ENCODE data around the gene EPHB1.
A peak's percentile ranks its signal among the peaks of the same experiment; 100 is the strongest.

EPHB1 gene

DNA sequence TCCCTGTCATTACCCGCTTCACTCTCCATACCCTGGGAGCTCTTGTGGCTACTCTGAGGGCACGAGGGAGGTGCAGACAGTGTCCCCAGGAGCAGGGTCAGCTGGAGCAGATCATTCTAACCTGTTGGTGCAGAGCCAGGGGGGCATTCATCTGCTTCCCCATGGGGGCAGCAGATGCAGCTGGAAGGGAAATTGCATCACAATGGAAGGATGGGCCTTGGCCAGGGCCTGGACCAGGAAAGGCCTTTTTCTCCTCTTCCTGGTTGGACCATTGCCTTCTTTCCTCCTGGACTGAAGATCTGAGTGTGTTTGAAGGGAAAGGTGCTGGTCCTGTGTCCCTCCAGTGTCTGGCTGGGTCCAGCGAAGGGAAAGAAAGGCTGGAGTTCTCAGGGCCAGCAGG, 55.7 kb downstream of the EPHB1 start:
- no peak for DNase-seq (ENCODE audit: low spot score)

- no peak for DNase-seq (ENCODE audit: low spot score)
These were observed 57.1 kb downstream of the EPHB1 start for GRCh38 chr3:134852132-134852531.

DNA sequence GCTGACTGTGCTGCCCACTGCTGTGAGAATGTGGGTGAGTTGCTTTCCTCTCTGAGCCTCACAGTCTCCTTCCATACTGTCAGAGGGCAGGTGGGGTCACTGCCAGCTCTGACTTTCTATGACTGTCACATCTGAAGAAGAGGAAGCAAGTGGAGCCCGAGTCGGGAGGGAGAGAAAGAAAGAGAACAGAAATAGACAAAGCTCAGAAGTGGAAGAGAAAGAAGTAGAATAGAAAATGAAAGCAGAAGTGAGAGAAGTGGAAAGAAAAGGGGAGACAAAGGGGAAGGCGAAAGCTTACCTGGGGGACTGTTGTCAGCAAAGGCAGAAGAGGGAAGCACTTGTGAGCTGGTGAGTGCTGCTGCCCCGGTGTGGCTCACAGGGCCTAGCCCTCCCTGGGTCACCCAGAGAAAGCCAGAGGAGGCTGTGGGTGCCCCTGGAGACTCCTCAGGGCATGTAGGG, 57.9 kb downstream of the EPHB1 start:
- DNase-seq (ENCODE audit: low spot score) = no peak

- DNase-seq (ENCODE audit: low spot score) = no peak
These were observed 59.2 kb downstream of the EPHB1 start for GRCh38 chr3:134854254-134854653.

DNA sequence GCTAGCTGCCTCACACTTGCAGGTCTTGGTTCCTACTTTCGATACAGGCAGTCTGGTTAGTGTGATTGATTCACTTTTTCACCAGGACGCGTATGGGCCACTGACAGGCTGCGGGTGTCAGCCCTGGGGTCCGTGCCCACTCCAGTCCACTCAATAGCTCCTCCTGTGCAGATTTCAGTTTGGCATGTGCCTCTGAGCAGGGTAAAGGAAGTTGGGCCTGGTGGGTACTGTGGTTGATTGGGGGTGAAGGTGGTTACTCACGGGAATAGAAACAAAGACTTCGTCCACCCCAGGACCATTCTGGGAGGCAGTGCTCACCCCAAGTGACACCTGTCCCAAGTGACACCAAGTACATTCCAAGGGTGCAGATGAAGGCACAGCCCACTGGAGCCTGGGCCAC, 62.3 kb downstream of the EPHB1 start:
- DNase-seq (ENCODE audit: low spot score) = no peak

DNA sequence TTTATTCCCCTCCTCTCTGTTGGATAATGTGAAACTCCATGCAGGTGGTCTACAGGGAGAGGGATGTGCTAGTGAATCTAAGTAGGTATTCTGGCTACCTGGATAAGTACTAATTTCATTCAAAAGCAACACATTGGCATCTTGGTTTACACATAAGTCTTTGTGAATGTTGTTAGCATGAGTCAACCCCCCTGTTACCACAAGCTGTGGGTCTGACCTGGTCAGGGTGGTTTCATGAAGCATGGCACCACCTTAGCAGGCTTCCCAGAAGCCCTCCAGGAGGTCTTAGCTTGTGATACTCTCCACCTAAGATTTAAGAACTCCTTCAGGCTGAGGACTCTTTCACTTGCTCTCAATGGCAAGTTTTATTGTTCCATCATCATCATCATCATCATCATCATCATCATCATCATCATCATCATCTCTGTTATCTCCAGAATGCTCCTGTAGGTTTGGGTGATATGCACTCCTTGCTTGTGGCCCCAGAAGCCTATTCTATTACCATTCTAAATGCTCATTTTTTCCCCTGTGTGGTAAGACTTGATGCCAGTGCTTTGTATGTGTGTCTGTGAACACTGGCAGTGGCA, 62.8 kb downstream of the EPHB1 start:
- DNase-seq (ENCODE audit: low spot score) = no peak

GRCh38 chr3:134858441-134859035, 63.5 kb downstream of the EPHB1 start:
- no peak for DNase-seq (ENCODE audit: low spot score)

DNA sequence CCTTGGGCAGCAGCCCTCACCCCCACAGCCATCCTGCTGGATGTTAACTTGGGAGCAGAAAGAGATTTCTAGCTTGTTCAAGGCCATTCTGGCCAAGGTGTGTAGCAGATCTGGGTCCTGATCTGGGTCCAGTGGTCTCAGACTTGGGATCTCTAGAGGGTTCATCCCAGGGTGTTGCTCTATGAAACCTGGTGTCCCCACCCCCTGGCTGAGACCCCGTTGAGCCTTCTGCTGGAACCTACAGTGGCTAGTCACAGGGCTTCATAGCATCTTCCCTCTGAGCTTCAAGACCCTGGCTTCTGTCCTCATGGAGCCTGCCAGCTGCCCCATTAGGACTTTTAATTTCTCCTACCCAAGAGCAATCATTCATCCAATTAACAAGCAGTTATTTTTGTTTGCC, 64.3 kb downstream of the EPHB1 start:
- DNase-seq (ENCODE audit: low spot score) = no peak

DNA sequence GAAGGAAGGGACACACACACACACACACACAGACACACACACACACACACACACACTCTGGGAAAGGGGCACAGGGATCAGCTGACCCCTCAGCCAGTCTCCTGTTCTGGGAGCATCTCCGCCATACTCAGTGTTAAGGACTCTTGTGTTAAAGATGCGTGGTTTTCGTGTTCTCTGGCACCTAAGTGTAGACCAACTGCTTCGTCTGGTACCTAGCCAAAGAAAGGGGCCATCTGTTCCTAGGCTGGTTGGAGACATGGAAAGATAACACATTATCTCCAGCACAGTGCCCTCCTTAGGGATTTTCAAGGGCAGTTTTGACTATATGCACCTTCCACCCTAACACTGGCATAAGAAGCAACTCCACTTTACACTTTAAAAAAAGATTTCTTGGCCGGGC, 65.1 kb downstream of the EPHB1 start:
- DNase-seq (ENCODE audit: low spot score) = no peak

DNA sequence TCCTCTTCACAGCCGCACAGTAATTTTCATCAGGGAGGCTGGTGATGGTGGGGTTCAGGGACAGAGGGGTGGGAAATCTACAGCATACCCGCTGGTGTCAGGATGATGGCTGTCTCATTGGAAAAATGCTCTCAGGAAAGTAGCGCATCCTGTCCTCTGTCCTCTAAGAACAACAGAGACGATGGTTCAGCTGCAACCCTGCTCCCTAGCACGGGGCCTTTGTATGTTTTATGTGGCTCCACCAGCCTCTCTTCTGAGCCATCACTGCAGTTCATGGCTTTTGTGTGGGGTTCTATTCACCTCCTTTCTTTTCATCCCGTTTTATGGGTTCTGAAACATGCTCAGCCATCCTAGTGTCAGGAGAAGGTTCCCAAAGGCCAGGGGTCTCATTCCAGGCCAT, 68.9 kb downstream of the EPHB1 start:
- DNase-seq (ENCODE audit: low spot score) = no peak

GRCh38 chr3:134864636-134865035, 69.6 kb downstream of the EPHB1 start:
- DNase-seq (ENCODE audit: low spot score) = no peak

- no peak for DNase-seq (ENCODE audit: low spot score)
These were observed 72.2 kb downstream of the EPHB1 start for GRCh38 chr3:134867277-134867676.

DNA sequence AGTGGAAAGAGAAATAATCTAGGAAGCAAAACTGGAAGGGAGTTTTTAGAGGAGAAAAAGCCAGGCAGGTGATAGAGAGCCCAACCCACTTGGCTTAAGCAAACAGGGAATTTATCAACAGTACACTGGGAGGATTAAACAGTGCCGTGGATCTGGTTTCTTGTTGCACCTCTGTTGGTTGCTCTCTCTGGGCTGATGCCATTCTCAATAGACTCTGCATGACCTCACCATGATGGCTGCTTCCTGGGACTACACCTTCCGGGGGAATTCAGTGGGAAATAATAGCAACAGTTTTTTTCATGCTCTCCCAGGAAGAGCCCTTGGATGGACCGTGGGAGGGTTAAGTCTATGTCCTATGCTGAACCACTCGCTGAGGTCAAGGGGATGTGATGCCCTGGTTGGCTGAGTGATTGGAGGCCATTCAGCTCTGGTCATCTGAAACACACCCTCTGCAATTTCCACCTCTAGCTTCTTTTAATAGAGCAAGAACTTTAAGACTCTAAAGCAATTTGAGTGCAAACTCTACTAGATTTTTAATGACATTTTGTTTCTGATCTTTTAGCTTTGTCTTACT, 74.2 kb downstream of the EPHB1 start:
- DNase-seq (ENCODE audit: low spot score) = no peak

- no peak for DNase-seq (ENCODE audit: low spot score)
These were observed 76.8 kb downstream of the EPHB1 start for GRCh38 chr3:134871818-134872217.

DNA sequence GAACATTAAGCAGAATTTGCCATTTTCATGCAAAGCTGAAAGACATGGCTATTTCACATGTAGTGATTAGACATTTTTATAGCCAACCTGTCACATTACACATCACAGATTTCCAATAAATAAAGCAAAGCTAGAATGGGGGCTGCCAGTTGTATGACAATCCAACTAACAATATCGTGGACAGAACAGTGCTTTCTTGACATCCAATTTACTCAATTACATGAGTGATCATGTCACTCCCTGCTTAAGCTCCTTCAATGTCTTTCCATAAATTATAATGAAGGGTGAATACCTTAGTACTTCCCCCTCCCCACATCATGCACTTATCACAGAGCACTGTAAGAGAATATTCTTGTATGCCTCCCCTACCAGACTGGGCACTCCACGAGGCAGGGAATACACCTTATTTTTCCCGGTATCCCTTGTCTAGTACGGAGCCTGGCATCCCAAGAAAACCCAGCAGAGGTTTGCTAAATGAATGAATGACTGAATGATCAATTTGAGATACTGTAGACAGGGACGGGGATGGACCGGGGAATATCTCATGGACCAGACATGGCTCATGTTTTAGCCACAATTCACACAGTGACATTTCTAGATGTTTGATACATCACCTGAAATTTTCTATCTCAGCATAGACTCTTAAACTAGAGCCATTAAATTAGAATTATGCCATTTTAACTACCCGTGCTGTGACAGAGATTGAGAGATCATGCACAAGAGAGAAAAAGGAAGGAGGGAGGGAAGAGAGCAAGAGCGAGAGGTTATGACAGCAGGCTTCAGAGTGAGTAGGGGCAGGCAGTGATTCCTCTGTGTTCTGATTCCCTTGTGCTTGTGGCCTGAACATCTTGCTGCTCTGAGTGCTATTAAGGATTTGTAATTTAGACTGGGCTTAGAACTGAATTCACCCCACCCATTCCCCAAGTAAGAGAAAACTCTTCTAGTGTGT, 77.7 kb downstream of the EPHB1 start:
- DNase-seq (ENCODE audit: low spot score) = no peak

DNA sequence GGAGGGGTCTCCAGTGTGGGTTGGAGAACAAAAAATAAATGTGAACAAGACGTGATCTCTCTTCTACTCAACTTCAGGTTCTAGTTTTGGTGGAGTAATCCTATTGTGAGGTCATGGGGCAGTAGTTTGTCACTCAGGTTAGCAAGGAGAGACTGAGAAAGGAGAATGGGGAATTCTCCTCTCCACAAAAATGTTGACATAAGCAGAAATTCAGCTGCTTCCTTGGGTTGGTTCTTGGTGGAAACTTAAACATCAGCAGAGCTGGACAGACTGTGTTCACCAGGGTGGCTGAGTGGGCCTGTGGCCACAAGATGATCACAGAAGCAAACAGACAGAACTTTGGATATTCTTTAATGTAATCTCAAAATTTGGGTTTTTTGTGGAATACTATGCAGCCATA, 78.7 kb downstream of the EPHB1 start:
- DNase-seq (ENCODE audit: low spot score) = no peak

DNA sequence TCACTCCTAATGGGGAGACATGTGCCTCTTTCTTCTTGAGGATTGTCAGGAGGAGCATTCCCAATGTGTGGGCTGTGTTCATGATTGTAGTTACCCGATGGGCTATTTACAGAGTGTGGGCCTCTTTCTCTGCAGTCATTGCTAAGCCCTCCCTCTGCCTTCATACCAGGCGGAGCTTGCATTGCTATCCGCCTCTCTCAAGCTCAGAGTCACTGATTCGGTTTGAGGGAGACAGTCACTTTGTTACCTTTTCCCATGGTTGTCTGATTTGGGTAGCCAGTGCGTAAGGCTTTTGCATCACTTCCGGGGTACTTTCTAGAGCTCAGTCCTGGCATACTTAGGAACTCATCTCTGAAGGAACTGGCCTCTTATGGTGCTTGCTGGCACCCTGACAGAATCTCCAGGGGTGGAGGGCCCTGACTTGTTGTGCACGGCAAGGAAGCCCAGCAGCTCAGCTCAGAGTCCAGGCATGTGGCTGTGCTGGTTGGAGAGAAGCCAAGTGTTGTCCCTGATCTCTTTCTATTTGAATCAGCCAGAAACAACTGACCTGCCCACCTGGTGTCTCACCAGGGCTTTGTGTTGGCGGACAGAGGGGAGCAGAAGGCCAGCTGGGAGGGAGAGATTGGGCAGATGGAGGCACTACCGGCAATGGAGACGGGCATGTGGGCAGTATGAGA, 79.8 kb downstream of the EPHB1 start:
- DNase-seq (ENCODE audit: low spot score) = no peak

DNA sequence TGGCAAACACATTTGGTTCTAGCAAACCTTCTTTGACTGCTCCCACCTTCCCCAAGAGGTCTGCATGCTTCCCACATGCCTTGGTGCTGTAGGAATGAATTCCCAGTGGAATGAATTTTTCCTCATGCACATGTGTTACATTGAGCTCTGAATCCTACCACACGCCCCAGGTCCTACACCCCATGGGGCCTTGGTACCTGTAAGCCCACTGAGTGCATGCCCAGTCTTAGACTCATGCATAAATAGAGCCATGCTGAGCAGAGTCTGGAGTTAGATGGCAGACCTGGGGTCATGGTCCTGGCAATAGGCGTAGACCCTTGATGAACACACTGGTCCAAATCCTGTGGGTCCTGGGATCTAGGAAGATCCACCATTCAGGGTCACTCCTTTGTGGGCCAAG, 81.8 kb downstream of the EPHB1 start:
- no peak for DNase-seq (ENCODE audit: low spot score)

GRCh38 chr3:134877788-134878187, 82.7 kb downstream of the EPHB1 start:
- no peak for DNase-seq (ENCODE audit: low spot score)

DNA sequence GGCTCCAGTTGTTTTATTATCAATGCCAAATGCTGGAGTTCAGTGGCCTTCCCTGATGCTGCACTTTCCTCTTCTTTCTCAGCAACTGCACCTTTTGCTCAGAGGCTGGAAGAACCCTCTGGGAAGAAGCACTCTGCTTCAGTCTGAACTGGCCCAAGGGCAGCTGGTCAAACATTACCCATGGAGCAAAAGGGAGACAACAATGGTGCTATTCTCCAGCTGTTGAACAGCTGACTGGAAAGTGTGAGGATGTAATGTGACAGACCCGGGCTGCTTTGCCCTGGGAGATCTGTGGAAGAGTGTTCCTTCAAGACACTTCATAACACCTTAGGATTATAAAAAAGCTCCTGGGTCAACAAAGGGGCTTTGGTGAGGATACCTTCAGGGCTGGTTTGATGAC, 84.9 kb downstream of the EPHB1 start:
- DNase-seq (ENCODE audit: low spot score) = peak; percentile 19

GRCh38 chr3:134880431-134880830, 85.4 kb downstream of the EPHB1 start:
- no peak for DNase-seq (ENCODE audit: low spot score)

GRCh38 chr3:134881305-134881704, 86.2 kb downstream of the EPHB1 start:
- no peak for DNase-seq (ENCODE audit: low spot score)
